SU-DHL-6 (cell line): ENCODE results near the gene SFT2D2.
"Not testable (repeated sequence)": the region's sequence is repeated elsewhere in the genome, so short reads cannot be mapped to it uniquely, and the experiment has no call there.

Experiments
- H2AFZ ChIP-seq: fragments of 200-600 bp; sonication (generic); 2 replicates; pipeline ENCODE4 v1.6.1; 2014; ENCODE audit warnings: low read depth, mild to moderate bottlenecking, moderate library complexity, mixed read lengths, antibody characterized with exemption, low read length; ENCODE audit not compliant: severe bottlenecking
- H3F3A ChIP-seq: fragments of 200-600 bp; shearing (Covaris generic); 2 replicates; pipeline ENCODE4 v1.6.0; 2016; ENCODE audit warnings: antibody characterized with exemption, mild to moderate bottlenecking; ENCODE audit not compliant: insufficient read depth
- H3K27ac ChIP-seq: fragments of 200-600 bp; sonication (generic); 2 replicates; pipeline ENCODE4 v1.5.1; 2016; ENCODE audit warnings: low read depth, mild to moderate bottlenecking, low read length, moderate library complexity, mixed read lengths
- H3K27me3 ChIP-seq: fragments of 200-600 bp; sonication (generic), shearing (Covaris generic); 2 replicates; pipeline ENCODE4 v1.6.0; 2014; ENCODE audit warnings: mild to moderate bottlenecking, low read length
- H3K36me3 ChIP-seq: fragments of 200-600 bp; sonication (generic); 2 replicates; pipeline ENCODE4 v1.6.1; 2014; ENCODE audit warnings: mild to moderate bottlenecking, low read length, mixed read lengths
- H3K4me2 ChIP-seq: fragments of 300-600, 200-600 bp; shearing (Covaris generic), sonication (generic); 2 replicates; pipeline ENCODE4 v1.6.0; 2014; ENCODE audit warnings: low read length, low read depth, mild to moderate bottlenecking; ENCODE audit not compliant: poor library complexity, severe bottlenecking
- H3K4me3 ChIP-seq: fragments of 200-600 bp; sonication (generic); 2 replicates; pipeline ENCODE4 v1.5.1; 2014; ENCODE audit warnings: antibody characterized with exemption, low read length, mild to moderate bottlenecking, mixed read lengths; ENCODE audit not compliant: insufficient read depth, poor library complexity, severe bottlenecking
- H3K79me2 ChIP-seq: fragments of 200-600 bp; sonication (generic); 2 replicates; pipeline ENCODE4 v1.6.1; 2014; ENCODE audit warnings: mild to moderate bottlenecking, low read length, moderate library complexity; ENCODE audit not compliant: insufficient read depth
- H3K9ac ChIP-seq: fragments of 200-600 bp; sonication (generic); 2 replicates; pipeline ENCODE4 v1.7.0; 2014; ENCODE audit warnings: mild to moderate bottlenecking, low read length
- H3K9me2 ChIP-seq: fragments of 200-600 bp; sonication (generic); replicated peaks from 2 replicates; pipeline ENCODE4 v1.6.1; 2014; ENCODE audit warnings: low read length; ENCODE audit not compliant: insufficient read depth
- H3K9me3 ChIP-seq: fragments of 200-600 bp; sonication (generic); 2 replicates; pipeline ENCODE4 v1.6.1; 2014; ENCODE audit warnings: low read length, mixed read lengths; ENCODE audit not compliant: insufficient read depth
- H4K20me1 ChIP-seq: fragments of 200-600 bp; sonication (generic); 2 replicates; pipeline ENCODE4 v1.6.1; 2014; ENCODE audit warnings: low read depth, mild to moderate bottlenecking, antibody characterized with exemption, low read length, moderate library complexity, mixed read lengths
- EZH2phosphoT487 ChIP-seq: fragments of 200-600 bp; sonication (generic), shearing (Covaris generic); conservative IDR thresholded peaks from 2 replicates; pipeline ENCODE4 v1.6.1; 2018; ENCODE audit warnings: mild to moderate bottlenecking, antibody characterized with exemption, low read length, moderate library complexity, mixed read lengths
- TF ChIP-seq, protein P1 (sequence below): fragments of 200-600 bp; sonication (generic); IDR thresholded peaks from one replicate; pipeline ENCODE4 v1.5.1; 2017; ENCODE audit warnings: antibody characterized with exemption, mild to moderate bottlenecking, low read length, moderate library complexity; ENCODE audit not compliant: insufficient read depth, poor library complexity, severe bottlenecking

Gene SFT2D2

DNA sequence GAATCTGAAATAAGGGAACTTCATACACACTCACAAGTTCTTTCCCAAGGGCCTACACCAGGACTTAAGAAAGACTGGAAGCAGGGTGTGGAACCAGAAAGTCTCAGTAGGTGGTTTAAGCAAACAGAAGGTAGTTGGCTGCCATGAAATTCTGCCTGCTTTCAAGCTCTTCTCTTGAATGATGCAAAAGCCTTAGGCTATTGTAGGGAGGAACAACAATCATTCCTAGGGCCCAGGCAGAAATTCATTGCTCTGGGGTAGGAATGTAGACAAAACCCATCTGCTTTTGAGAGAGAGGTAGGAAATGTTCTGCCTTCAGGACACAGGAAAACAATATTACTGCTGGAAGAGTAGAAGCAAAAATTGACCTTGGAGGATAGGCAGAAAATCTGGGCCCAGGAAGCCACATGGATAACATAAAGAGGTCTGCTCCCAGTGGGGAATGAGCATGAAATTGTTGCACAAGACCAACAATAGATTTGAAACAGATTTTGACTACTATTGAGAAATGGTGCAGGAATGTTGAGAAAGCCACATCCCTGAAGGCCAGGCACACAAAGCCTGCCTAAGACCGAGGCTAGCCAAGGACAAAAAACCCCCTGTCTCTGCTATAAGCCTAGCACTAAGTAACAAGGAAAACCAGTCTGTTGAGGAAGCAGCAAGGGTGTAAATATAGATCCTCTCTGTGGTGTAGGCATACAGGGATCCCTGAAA is 22.7 kb upstream of the SFT2D2 start:
- H3K9ac ChIP-seq: no peak overlapping the region
- TF ChIP-seq EZH2phosphoT487: no peak
- TF ChIP-seq, protein P1, sequence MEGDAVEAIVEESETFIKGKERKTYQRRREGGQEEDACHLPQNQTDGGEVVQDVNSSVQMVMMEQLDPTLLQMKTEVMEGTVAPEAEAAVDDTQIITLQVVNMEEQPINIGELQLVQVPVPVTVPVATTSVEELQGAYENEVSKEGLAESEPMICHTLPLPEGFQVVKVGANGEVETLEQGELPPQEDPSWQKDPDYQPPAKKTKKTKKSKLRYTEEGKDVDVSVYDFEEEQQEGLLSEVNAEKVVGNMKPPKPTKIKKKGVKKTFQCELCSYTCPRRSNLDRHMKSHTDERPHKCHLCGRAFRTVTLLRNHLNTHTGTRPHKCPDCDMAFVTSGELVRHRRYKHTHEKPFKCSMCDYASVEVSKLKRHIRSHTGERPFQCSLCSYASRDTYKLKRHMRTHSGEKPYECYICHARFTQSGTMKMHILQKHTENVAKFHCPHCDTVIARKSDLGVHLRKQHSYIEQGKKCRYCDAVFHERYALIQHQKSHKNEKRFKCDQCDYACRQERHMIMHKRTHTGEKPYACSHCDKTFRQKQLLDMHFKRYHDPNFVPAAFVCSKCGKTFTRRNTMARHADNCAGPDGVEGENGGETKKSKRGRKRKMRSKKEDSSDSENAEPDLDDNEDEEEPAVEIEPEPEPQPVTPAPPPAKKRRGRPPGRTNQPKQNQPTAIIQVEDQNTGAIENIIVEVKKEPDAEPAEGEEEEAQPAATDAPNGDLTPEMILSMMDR: no peak
- H3K36me3 ChIP-seq: peaks cover 31% of the 10 kb centered on the region; the same call in 1 of the 2 replicates
- no peak overlapping the region for H3K4me2 ChIP-seq
- no peaks in the 10 kb centered on the region for H3F3A ChIP-seq
- no peaks in the 10 kb centered on the region for H3K9me3 ChIP-seq
- H3K27ac ChIP-seq: no peak overlapping the region
- no peaks in the 10 kb centered on the region for H3K79me2 ChIP-seq
- H3K27me3 ChIP-seq: no peaks in the 10 kb centered on the region
- no peak overlapping the region for H3K4me3 ChIP-seq
- no peak overlapping the region for H2AFZ ChIP-seq
- no peaks in the 10 kb centered on the region for H3K9me2 ChIP-seq
- no peaks in the 10 kb centered on the region for H4K20me1 ChIP-seq

GRCh38 chr1:168206111-168206510 is 19.7 kb upstream of the SFT2D2 start:
- no peak overlapping the region for H2AFZ ChIP-seq
- H3K9me2 ChIP-seq: no peaks in the 10 kb centered on the region
- H4K20me1 ChIP-seq: no peaks in the 10 kb centered on the region
- H3K27me3 ChIP-seq: no peaks in the 10 kb centered on the region
- 0 out of 2 replicates have a peak, but pooled peaks cover 6% of the 10 kb centered on the region for H3K36me3 ChIP-seq
- H3K4me3 ChIP-seq: no peak overlapping the region
- H3K27ac ChIP-seq: no peak overlapping the region
- H3K4me2 ChIP-seq: no peak overlapping the region
- H3F3A ChIP-seq: no peaks in the 10 kb centered on the region
- no peak overlapping the region for H3K9ac ChIP-seq
- no peaks in the 10 kb centered on the region for H3K79me2 ChIP-seq
- TF ChIP-seq, protein P1: no peak
- no peak for TF ChIP-seq EZH2phosphoT487
- H3K9me3 ChIP-seq: no peaks in the 10 kb centered on the region

DNA sequence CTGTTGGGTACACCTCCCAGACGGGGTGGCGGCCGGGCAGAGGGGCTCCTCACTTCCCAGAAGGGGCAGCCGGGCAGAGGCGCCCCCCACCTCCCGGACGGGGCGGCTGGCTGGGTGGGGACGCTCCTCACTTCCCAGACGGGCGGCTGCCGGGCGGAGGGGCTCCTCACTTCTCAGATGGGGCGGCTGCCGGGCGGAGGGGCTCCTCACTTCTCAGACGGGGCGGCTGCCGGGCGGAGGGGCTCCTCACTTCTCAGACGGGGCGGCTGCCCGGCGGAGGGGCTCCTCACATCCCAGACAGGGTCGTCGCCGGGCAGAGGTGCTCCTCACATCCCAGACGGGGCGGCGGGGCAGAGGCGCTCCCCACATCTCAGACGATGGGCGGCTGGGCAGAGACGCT is 18.1 kb upstream of the SFT2D2 start:
- H3K27me3 ChIP-seq, H3K79me2 ChIP-seq, H2AFZ ChIP-seq: not testable (repeated sequence)

DNA sequence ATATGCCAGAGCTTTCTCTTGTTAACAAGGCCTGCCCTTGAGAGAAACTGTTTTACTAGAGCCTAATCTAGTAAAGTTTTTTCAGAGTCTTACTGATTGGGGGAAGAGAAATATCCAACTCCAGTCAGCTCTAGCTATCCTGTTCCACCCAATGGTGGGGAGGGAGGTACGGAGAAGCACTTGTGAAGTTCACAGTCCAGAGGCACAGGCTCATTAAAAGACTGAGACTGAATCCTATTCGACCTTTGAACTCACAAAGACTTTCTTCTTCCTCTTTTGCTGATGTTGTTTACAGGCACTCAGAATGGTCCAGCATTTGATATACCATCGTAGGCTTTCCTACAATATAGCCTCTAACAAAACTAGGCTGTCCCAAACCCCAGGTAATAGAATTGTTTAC is 15.5 kb upstream of the SFT2D2 start:
- no peak overlapping the region for H2AFZ ChIP-seq
- no peak overlapping the region for H3K9ac ChIP-seq
- H3K4me2 ChIP-seq: no peak overlapping the region
- no peaks in the 10 kb centered on the region for H3K79me2 ChIP-seq
- no peaks in the 10 kb centered on the region for H3K9me3 ChIP-seq
- no peak overlapping the region for H3K4me3 ChIP-seq
- no peaks in the 10 kb centered on the region for H3K36me3 ChIP-seq
- H4K20me1 ChIP-seq: no peaks in the 10 kb centered on the region
- no peaks in the 10 kb centered on the region for H3F3A ChIP-seq
- TF ChIP-seq, protein P1: no peak
- no peak for TF ChIP-seq EZH2phosphoT487
- H3K27ac ChIP-seq: no peak overlapping the region
- no peaks in the 10 kb centered on the region for H3K9me2 ChIP-seq
- no peaks in the 10 kb centered on the region for H3K27me3 ChIP-seq

More for the DNA sequence above, 18.1 kb upstream of the SFT2D2 start:
- not testable (repeated sequence) for H3F3A ChIP-seq, H3K27ac ChIP-seq, H3K4me2 ChIP-seq, H3K36me3 ChIP-seq, H3K9me2 ChIP-seq, H4K20me1 ChIP-seq, H3K4me3 ChIP-seq, H3K9ac ChIP-seq, H3K9me3 ChIP-seq
